OCI-LY7 (cell line): ENCODE data around the gene TIGAR. TPM values are rescaled to one million over a fixed set of nuclear protein-coding genes. Genes with fewer than 3 reads are reported as not detected.

Source experiments
- BruUV-seq: library from RNA; stranded (reverse); fragments of 400-500 nt; replicated peaks from 2 replicates; lab custom pipeline; 2021; lab: Mats Ljungman, UMichigan
- CTCF ChIA-PET: fragments of 300-600 bp; sonication (Branson Sonifier 250); formaldehyde crosslinking; loops from one replicate; lab custom pipeline; 2022; ENCODE audit warnings: antibody characterized with exemption; ENCODE audit not compliant: unreplicated experiment; lab: Charles Lee
- POLR2A ChIA-PET: fragments of 300-600 bp; sonication (Branson Sonifier 250); formaldehyde crosslinking; loops from one replicate; lab custom pipeline; 2022; ENCODE audit warnings: antibody characterized with exemption; lab: Charles Lee
- DNase-seq: peaks from one replicate; pipeline ENCODE4 v3.0.0-alpha.2; 2015; ENCODE audit warnings: low spot score
- H2AFZ ChIP-seq: fragments of 200-600 bp; sonication (generic), shearing (Covaris generic); 2 replicates; pipeline ENCODE4 v1.6.1; 2014; ENCODE audit warnings: mild to moderate bottlenecking, antibody characterized with exemption, low read length, moderate library complexity
- H3K27ac ChIP-seq: fragments of 200-600 bp; sonication (generic); 2 replicates; pipeline ENCODE4 v1.5.1; 2014; ENCODE audit warnings: mixed run types, low read depth, mild to moderate bottlenecking, moderate library complexity, low read length, inconsistent platforms; ENCODE audit not compliant: poor library complexity, severe bottlenecking
- H3K36me3 ChIP-seq: fragments of 200-600 bp; sonication (generic); 2 replicates; pipeline ENCODE4 v1.6.1; 2014; ENCODE audit warnings: mild to moderate bottlenecking, antibody characterized with exemption, low read length, moderate library complexity, mixed read lengths; ENCODE audit not compliant: insufficient read depth
- H3K4me1 ChIP-seq: fragments of 200-600 bp; sonication (generic); 2 replicates; pipeline ENCODE4 v1.5.1; 2014; ENCODE audit warnings: mild to moderate bottlenecking, low read length; ENCODE audit not compliant: insufficient read depth, poor library complexity, severe bottlenecking
- H3K4me2 ChIP-seq: fragments of 200-600 bp; sonication (generic); 2 replicates; pipeline ENCODE4 v1.6.1; 2014; ENCODE audit warnings: mild to moderate bottlenecking, low read length
- H3K4me3 ChIP-seq: fragments of 200-600 bp; sonication (generic); 2 replicates; pipeline ENCODE4 v1.5.1; 2014; ENCODE audit warnings: mild to moderate bottlenecking, low read depth, low read length; ENCODE audit not compliant: poor library complexity, severe bottlenecking
- H3K79me2 ChIP-seq: fragments of 200-600 bp; sonication (generic); 2 replicates; pipeline ENCODE4 v1.6.1; 2016; ENCODE audit warnings: low read depth, mild to moderate bottlenecking, low read length, moderate library complexity, mixed read lengths; ENCODE audit not compliant: insufficient read depth
- H3K9me2 ChIP-seq: fragments of 200-600 bp; sonication (generic); 2 replicates; pipeline ENCODE4 v1.6.1; 2016; ENCODE audit warnings: mild to moderate bottlenecking, low read length, mixed read lengths; ENCODE audit not compliant: insufficient read depth
- H3K9me3 ChIP-seq: fragments of 200-600 bp; sonication (generic); 2 replicates; pipeline ENCODE4 v1.6.1; 2014; ENCODE audit warnings: mild to moderate bottlenecking, mixed run types, low read length, mixed read lengths
- H4K20me1 ChIP-seq: fragments of 200-600 bp; sonication (generic); 2 replicates; pipeline ENCODE4 v1.6.1; 2014; ENCODE audit warnings: mild to moderate bottlenecking, antibody characterized with exemption, low read length, moderate library complexity, mixed read lengths; ENCODE audit not compliant: insufficient read depth
- EZH2phosphoT487 ChIP-seq: fragments of 200-600 bp; sonication (generic); IDR thresholded peaks from 2 replicates; pipeline ENCODE4 v1.6.1; 2018; ENCODE audit warnings: low read depth, borderline replicate concordance, mild to moderate bottlenecking, mixed run types, antibody characterized with exemption, low read length, moderate library complexity, mixed read lengths
- intact Hi-C: fragments of 100-400 bp; cut with micrococcal nuclease; formaldehyde crosslinking; loops from one replicate; pipeline ENCODE4 v1.10.0; 2022; ENCODE audit not compliant: unreplicated experiment
- total RNA-seq, 2 experiments: library from RNA; depleted of rRNA in 1 of 2; stranded (reverse); fragments of >200 nt in 1 of 2; shearing (Covaris generic) in 1 of 2; gene quantifications; 2 replicates each; pipeline ENCODE4 v1.2.3, GENCODE V29; 2014 to 2022
- TF ChIP-seq, protein P1 (sequence below): fragments of 200-600 bp; sonication (generic); conservative IDR thresholded peaks from 2 replicates; pipeline ENCODE4 v1.5.1; 2014; ENCODE audit warnings: mild to moderate bottlenecking, antibody characterized with exemption, low read length, moderate library complexity, mixed read lengths

TIGAR gene
- total RNA-seq, 2 experiments from 2014 or later: 8.0 to 24.7 TPM

DNA sequence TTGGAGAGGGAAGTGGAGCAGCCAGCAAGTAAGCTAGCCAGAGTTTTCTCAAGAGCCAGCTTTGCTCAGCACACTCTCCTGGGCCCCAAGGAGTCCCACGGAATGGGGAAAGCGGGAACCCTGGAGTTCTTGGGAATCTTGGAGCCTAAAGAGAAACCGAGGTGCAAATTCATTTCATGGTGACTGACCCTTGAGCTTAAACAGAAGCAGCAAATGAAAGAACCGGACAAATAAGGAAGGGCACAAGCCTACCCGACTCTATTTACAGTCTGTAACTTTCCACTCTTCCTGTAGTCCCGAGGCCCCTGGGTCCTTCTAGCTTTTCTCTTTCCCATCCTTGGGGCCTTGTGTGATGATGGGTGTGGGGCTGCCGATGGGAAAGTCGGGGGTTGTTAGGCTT, 18.1 kb upstream of the TIGAR start:
- BruUV-seq: no TSS peak
- Histone ChIP-seq H3K27ac (no peak overlapping the region), H3K4me1 (no peaks in the 10 kb centered on the region), H3K79me2 (no peaks in the 10 kb centered on the region), H2AFZ (no peak overlapping the region), H3K9me3 (no peaks in the 10 kb centered on the region), H3K36me3 (no peaks in the 10 kb centered on the region), H3K4me3 (no peak overlapping the region), H3K9me2 (no peaks in the 10 kb centered on the region), H4K20me1 (no peaks in the 10 kb centered on the region), H3K4me2 (no peak overlapping the region)
- intact Hi-C loops: no loop called here
- POLR2A ChIA-PET: no interaction called here
- CTCF ChIA-PET: no interaction called here
- DNase-seq: no peak
- no peak for TF ChIP-seq EZH2phosphoT487
- TF ChIP-seq, protein P1, sequence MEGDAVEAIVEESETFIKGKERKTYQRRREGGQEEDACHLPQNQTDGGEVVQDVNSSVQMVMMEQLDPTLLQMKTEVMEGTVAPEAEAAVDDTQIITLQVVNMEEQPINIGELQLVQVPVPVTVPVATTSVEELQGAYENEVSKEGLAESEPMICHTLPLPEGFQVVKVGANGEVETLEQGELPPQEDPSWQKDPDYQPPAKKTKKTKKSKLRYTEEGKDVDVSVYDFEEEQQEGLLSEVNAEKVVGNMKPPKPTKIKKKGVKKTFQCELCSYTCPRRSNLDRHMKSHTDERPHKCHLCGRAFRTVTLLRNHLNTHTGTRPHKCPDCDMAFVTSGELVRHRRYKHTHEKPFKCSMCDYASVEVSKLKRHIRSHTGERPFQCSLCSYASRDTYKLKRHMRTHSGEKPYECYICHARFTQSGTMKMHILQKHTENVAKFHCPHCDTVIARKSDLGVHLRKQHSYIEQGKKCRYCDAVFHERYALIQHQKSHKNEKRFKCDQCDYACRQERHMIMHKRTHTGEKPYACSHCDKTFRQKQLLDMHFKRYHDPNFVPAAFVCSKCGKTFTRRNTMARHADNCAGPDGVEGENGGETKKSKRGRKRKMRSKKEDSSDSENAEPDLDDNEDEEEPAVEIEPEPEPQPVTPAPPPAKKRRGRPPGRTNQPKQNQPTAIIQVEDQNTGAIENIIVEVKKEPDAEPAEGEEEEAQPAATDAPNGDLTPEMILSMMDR: no peak

GRCh38 chr12:4303750-4304149, 17.3 kb upstream of the TIGAR start:
- Histone ChIP-seq H3K27ac (no peak overlapping the region), H3K4me3 (no peak overlapping the region), H3K79me2 (no peaks in the 10 kb centered on the region), H3K9me2 (no peaks in the 10 kb centered on the region), H3K9me3 (no peaks in the 10 kb centered on the region), H2AFZ (no peak overlapping the region), H4K20me1 (no peaks in the 10 kb centered on the region), H3K4me2 (no peak overlapping the region), H3K4me1 (no peaks in the 10 kb centered on the region), H3K36me3 (no peaks in the 10 kb centered on the region)
- no TSS peak for BruUV-seq
- no peak for DNase-seq
- intact Hi-C loops: no loop called here
- ChIA-PET POLR2A (no interaction called here), CTCF (no interaction called here)
- TF ChIP-seq EZH2phosphoT487: no peak
- TF ChIP-seq, protein P1: no peak

- ChIA-PET POLR2A (no interaction called here), CTCF (interaction anchor here (0.6 kb wide), 1 partner anchor 496 kb away, joined by 3 read pairs; no protein-coding TSS in a partner anchor)
- no peak for TF ChIP-seq EZH2phosphoT487
- TF ChIP-seq, protein P1: peak; percentile 63
- no peaks in the 10 kb centered on the region for H4K20me1 ChIP-seq
- DNase-seq: peak; percentile 33
- no peaks in the 10 kb centered on the region for H3K4me1 ChIP-seq
- H3K4me3 ChIP-seq: no peak overlapping the region
- intact Hi-C loops: loop anchor here (5.0 kb wide), 1 partner anchor 220 kb away; no protein-coding TSS in a partner anchor
- no peaks in the 10 kb centered on the region for H3K9me3 ChIP-seq
- H3K27ac ChIP-seq: no peak overlapping the region
- no TSS peak for BruUV-seq
- H3K79me2 ChIP-seq: no peaks in the 10 kb centered on the region
- H3K36me3 ChIP-seq: no peaks in the 10 kb centered on the region
- H3K4me2 ChIP-seq: no peak overlapping the region
- H3K9me2 ChIP-seq: no peaks in the 10 kb centered on the region
- no peak overlapping the region for H2AFZ ChIP-seq
These were observed 13.2 kb upstream of the TIGAR start for GRCh38 chr12:4307593-4308333.
